ENCODE data around the gene ZNF500. TPM values are rescaled to one million over a fixed set of nuclear protein-coding genes. Genes with fewer than 3 reads are reported as not detected.

Gene ZNF500
- total RNA-seq, 3 donors from 2014 or later: 8.2 to 17.0 (median 16.4) TPM

- Histone ChIP-seq H3K36me3 (no peaks in the 10 kb centered on the region), H3K9me3 (no peaks in the 10 kb centered on the region), H3K27me3 (no peaks in the 10 kb centered on the region), H3K4me1 (no peaks in the 10 kb centered on the region), H3K27ac (no peak overlapping the region), H3K4me3 (no peak overlapping the region)
- intact Hi-C loops (cut with DNase I; ENCODE audit: low total_unique reads): no loop called here
- DNase-seq (ENCODE audit: low spot score in 2 of 2): no peak
- TF ChIP-seq CTCF (IDR thresholded peaks at IDR 0.05) (no peak), POLR2A (IDR thresholded peaks at IDR 0.05) (no peak), POLR2AphosphoS5 (IDR thresholded peaks at IDR 0.05) (no peak)
These were observed 9.3 kb upstream of the ZNF500 start for GRCh38 chr16:4776141-4776705.

- intact Hi-C loops (cut with DNase I; ENCODE audit: low total_unique reads): no loop called here
- DNase-seq (ENCODE audit: low spot score in 2 of 2): no peak
- H3K36me3 ChIP-seq: no peaks in the 10 kb centered on the region
- H3K4me3 ChIP-seq: peak overlapping the region in 1 of 3 donors; percentile 33
- H3K4me1 ChIP-seq: no peaks in the 10 kb centered on the region
- H3K27ac ChIP-seq: no peak overlapping the region
- TF ChIP-seq POLR2AphosphoS5 (IDR thresholded peaks at IDR 0.05): no peak
- TF ChIP-seq CTCF (IDR thresholded peaks at IDR 0.05): no peak
- TF ChIP-seq POLR2A (IDR thresholded peaks at IDR 0.05): no peak
- H3K9me3 ChIP-seq: no peaks in the 10 kb centered on the region
- H3K27me3 ChIP-seq: no peaks in the 10 kb centered on the region
These were observed 8.0 kb upstream of the ZNF500 start for GRCh38 chr16:4775005-4775404.

GRCh38 chr16:4772351-4772750, 5.4 kb upstream of the ZNF500 start:
- intact Hi-C loops (cut with DNase I; ENCODE audit: low total_unique reads): no loop called here
- Histone ChIP-seq H3K9me3 (no peaks in the 10 kb centered on the region), H3K27me3 (no peaks in the 10 kb centered on the region), H3K36me3 (no peaks in the 10 kb centered on the region), H3K4me1 (no peaks in the 10 kb centered on the region), H3K27ac (no peak overlapping the region), H3K4me3 (no peak overlapping the region)
- DNase-seq (ENCODE audit: low spot score in 2 of 2): no peak
- TF ChIP-seq CTCF (IDR thresholded peaks at IDR 0.05): no peak
- TF ChIP-seq POLR2A (IDR thresholded peaks at IDR 0.05): no peak
- TF ChIP-seq POLR2AphosphoS5 (IDR thresholded peaks at IDR 0.05): no peak

GRCh38 chr16:4771646-4772045, 4.7 kb upstream of the ZNF500 start:
- TF ChIP-seq POLR2AphosphoS5 (IDR thresholded peaks at IDR 0.05) (no peak), POLR2A (IDR thresholded peaks at IDR 0.05) (no peak), CTCF (IDR thresholded peaks at IDR 0.05) (no peak)
- no peaks in the 10 kb centered on the region for H3K9me3 ChIP-seq
- no peaks in the 10 kb centered on the region for H3K36me3 ChIP-seq
- intact Hi-C loops (cut with DNase I; ENCODE audit: low total_unique reads): no loop called here
- H3K27ac ChIP-seq: no peak overlapping the region
- no peak for DNase-seq (ENCODE audit: low spot score in 2 of 2)
- H3K27me3 ChIP-seq: no peaks in the 10 kb centered on the region
- no peak overlapping the region for H3K4me3 ChIP-seq
- no peaks in the 10 kb centered on the region for H3K4me1 ChIP-seq

- Histone ChIP-seq H3K9me3 (no peaks in the 10 kb centered on the region), H3K36me3 (no peaks in the 10 kb centered on the region), H3K27me3 (no peaks in the 10 kb centered on the region), H3K27ac (peak overlapping the region; percentile 89 to 93), H3K4me1 (peaks cover 6 to 14% of the 10 kb centered on the region in 2 donors), H3K4me3 (peak overlapping the region; percentile 52 to 87 (median 83))
- no peak for DNase-seq (ENCODE audit: low spot score in 2 of 2)
- TF ChIP-seq POLR2AphosphoS5 (IDR thresholded peaks at IDR 0.05) (no peak), CTCF (IDR thresholded peaks at IDR 0.05) (no peak), POLR2A (IDR thresholded peaks at IDR 0.05) (no peak)
- intact Hi-C loops (cut with DNase I; ENCODE audit: low total_unique reads): no loop called here
These were observed 2.3 kb upstream of the ZNF500 start for GRCh38 chr16:4769306-4769638.
